Stimulated activated CD4-positive, alpha-beta T cell treated with anti-CD3 and anti-CD28 coated beads, Interleukin-12 subunit alpha, Interleukin-12 subunit beta, amount 100 ng/mL, for 48 hours (primary cell): ENCODE measurements around the gene BCKDHB.

ENCODE experiments used
- DNase-seq, 3 donors: peaks; one replicate each; pipeline ENCODE4 v3.0.0-alpha.2; 2020; ENCODE audit warnings: low read depth in 2 of 3, low spot score in 1 of 3

BCKDHB gene

GRCh38 chr6:80366714-80367113 is 260.2 kb downstream of the BCKDHB start:
- DNase-seq, result no peak

- DNase-seq, result no peak
These were observed 269.9 kb downstream of the BCKDHB start for GRCh38 chr6:80376411-80376810.

- no peak for DNase-seq
These were observed 274.1 kb downstream of the BCKDHB start for GRCh38 chr6:80380566-80380965.

GRCh38 chr6:80382811-80383210 is 276.3 kb downstream of the BCKDHB start:
- no peak for DNase-seq

- no peak for DNase-seq
These were observed 282.0 kb downstream of the BCKDHB start for GRCh38 chr6:80388507-80388906.
